Measurements from ENCODE around the gene MAGT1. TPM values are rescaled to one million over a fixed set of nuclear protein-coding genes. Genes with fewer than 3 reads are reported as not detected.

Gene MAGT1
- total and polyA plus RNA-seq, 2 of the 4 experiments (the other 2 are of a cell fraction) = 27.3 to 74.7 TPM

- H3K4me2 ChIP-seq (ENCODE audit: low read depth, low read length) = no peak overlapping the region
- H2BK20ac ChIP-seq (ENCODE audit: low read depth, low read length) = no peak overlapping the region
- H4K91ac ChIP-seq (ENCODE audit: insufficient read depth, low read depth, low read length) = no peak overlapping the region
- H3K4ac ChIP-seq (ENCODE audit: low read depth, low read length) = no peak overlapping the region
- H4K5ac ChIP-seq (ENCODE audit: low read depth, low read length) = no peak overlapping the region
- ATAC-seq (ENCODE audit: low read depth) = no peak
- TF ChIP-seq MAFK (IDR thresholded peaks at IDR 0.05; ENCODE audit: low read depth, low read length) = no peak
- 0 out of 2 replicates have a peak, but pooled peaks have one; percentile 34 for TF ChIP-seq CEBPB (IDR thresholded peaks at IDR 0.05; ENCODE audit: low read depth, low read length)
- TF ChIP-seq, protein P1, sequence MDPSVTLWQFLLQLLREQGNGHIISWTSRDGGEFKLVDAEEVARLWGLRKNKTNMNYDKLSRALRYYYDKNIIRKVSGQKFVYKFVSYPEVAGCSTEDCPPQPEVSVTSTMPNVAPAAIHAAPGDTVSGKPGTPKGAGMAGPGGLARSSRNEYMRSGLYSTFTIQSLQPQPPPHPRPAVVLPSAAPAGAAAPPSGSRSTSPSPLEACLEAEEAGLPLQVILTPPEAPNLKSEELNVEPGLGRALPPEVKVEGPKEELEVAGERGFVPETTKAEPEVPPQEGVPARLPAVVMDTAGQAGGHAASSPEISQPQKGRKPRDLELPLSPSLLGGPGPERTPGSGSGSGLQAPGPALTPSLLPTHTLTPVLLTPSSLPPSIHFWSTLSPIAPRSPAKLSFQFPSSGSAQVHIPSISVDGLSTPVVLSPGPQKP (IDR thresholded peaks at IDR 0.05; ENCODE audit: borderline replicate concordance, low read depth, low read length) = no peak
- no peak for TF ChIP-seq CHD1 (IDR thresholded peaks at IDR 0.05; ENCODE audit: low read depth, low read length)
- TF ChIP-seq RCOR1 (IDR thresholded peaks at IDR 0.05; ENCODE audit: insufficient replicate concordance, low read length) = no peak
- H3K36me3 ChIP-seq (ENCODE audit: control insufficient read depth, insufficient read depth, low read length) = no peaks in the 10 kb centered on the region
- H2AK5ac ChIP-seq (ENCODE audit: low read depth, low read length) = no peak overlapping the region
- no peak overlapping the region for H2BK15ac ChIP-seq (ENCODE audit: low read depth, low read length)
- H2AK9ac ChIP-seq (replicated peaks; ENCODE audit: low read depth, low read length, poor library complexity) = no peak overlapping the region
- peaks cover 4% of the 10 kb centered on the region; the same call in 1 of the 2 replicates for H4K20me1 ChIP-seq (ENCODE audit: insufficient read depth, low read length)
- no TSS peak for BruUV-seq (replicated peaks)
- dilution Hi-C loops (cut with HindIII; ENCODE audit: low sequenced_read_pairs, unreplicated experiment) (no loop called here), in situ Hi-C loops (cut with MboI; ENCODE audit: low sequenced_read_pairs) (loop anchor here (10.0 kb wide), 1 partner anchor 96 kb away; no protein-coding TSS in a partner anchor), intact Hi-C loops (cut with micrococcal nuclease) (no loop called here)
- ChIA-PET CTCF (no interaction called here), POLR2A (ENCODE audit: unreplicated experiment) (no interaction called here)
- no peak overlapping the region for H3K56ac ChIP-seq (ENCODE audit: extremely low read depth, insufficient read depth, low read length)
- H3K27ac ChIP-seq (ENCODE audit: insufficient read depth, low read length) = no peak overlapping the region
- H3K27me3 ChIP-seq (ENCODE audit: control insufficient read depth, insufficient read depth, low read length) = no peaks in the 10 kb centered on the region
- no peak overlapping the region for H3K14ac ChIP-seq (replicated peaks; ENCODE audit: low read depth, low read length)
- no peak overlapping the region for H3K18ac ChIP-seq (ENCODE audit: low read depth, low read length)
- WGBS, 2 experiments (ENCODE audit: extremely low coverage in 2 of 2, insufficient read length in 1 of 2) = no CpG with 5 or more reads among the region's 3 CpGs
- H3K4me1 ChIP-seq (ENCODE audit: control insufficient read depth, insufficient read depth, low read length) = peaks cover 2% of the 10 kb centered on the region; the same call in 1 of the 2 replicates
- no peak overlapping the region for H3K4me3 ChIP-seq (ENCODE audit: insufficient read depth, low read depth, low read length)
- peaks cover 0 to 7% of the 10 kb centered on the region in 2 experiments; a peak in 1 of 4 replicates for H3K79me1 ChIP-seq (ENCODE audit: low read depth in 1 of 2, low read length in 2 of 2)
- H2AFZ ChIP-seq (replicated peaks; ENCODE audit: low read length, poor library complexity) = no peak overlapping the region
- H3K23ac ChIP-seq (ENCODE audit: low read depth, low read length) = no peak overlapping the region
- H3K9ac ChIP-seq (ENCODE audit: low read depth, low read length) = no peak overlapping the region
- H3K9me3 ChIP-seq (ENCODE audit: control insufficient read depth, insufficient read depth, low read length) = no peaks in the 10 kb centered on the region
- H3K9me1 ChIP-seq (ENCODE audit: insufficient read depth, low read length) = no peaks in the 10 kb centered on the region
- H2BK120ac ChIP-seq (ENCODE audit: low read depth, low read length) = no peak overlapping the region
- H2BK5ac ChIP-seq (ENCODE audit: low read depth, low read length, poor library complexity, severe bottlenecking) = no peak overlapping the region
- H4K8ac ChIP-seq (ENCODE audit: low read depth in 2 of 2, low read length in 2 of 2) = no peak overlapping the region
- DNase-seq = peak; percentile 15
Measured at GRCh38 chrX:77918568-77918967, 23.3 kb upstream of the MAGT1 start.

Data from IMR-90 (cell line).